ENCODE measurements around the gene PODXL. TPM values are rescaled to one million over a fixed set of nuclear protein-coding genes. Genes with fewer than 3 reads are reported as not detected.

Gene PODXL
- total RNA-seq, 1 donor from 2014 or later = 18.8 TPM

DNA sequence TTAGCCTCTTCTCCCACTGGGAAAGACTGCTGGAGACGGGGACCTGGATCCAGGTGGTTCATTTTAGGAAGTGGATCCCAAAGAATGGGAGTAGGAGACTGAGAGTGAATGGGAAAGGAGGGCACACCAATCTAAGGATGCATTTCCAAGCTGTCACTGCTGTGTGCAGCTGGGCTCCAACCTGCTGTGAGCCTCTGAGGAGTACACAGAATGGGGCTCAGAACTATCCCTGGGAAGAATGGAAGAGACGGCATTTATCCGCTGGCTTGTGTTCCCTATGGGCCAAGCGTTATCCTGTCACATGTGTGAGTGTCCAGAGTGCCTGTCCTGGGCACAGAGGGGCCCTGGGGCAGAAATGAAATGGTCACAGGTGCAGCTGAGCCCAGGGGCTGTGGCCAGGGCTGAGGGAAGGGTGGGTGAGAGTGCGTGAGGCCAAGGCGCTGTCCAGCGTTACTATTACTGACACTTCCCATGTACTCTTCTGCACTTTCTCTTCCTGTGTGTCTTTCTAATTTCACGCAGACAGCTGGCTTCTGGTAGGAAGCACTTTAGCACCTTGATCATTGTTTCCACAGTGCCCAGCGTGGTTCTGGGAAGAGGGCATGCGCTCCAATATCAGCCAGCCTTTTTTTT lies 35.4 kb upstream of the PODXL start:
- Histone ChIP-seq H3K27ac (ENCODE audit: low read depth, low read length) (no peak overlapping the region), H3K4me1 (ENCODE audit: control insufficient read depth in 3 of 3, insufficient read depth in 3 of 3, low read length in 3 of 3) (peaks cover 0 to 6% (median 0%) of the 10 kb centered on the region in 3 donors), H3K9me3 (ENCODE audit: control insufficient read depth in 3 of 3, low read length in 3 of 3) (no peaks in the 10 kb centered on the region), H3K36me3 (ENCODE audit: control insufficient read depth in 3 of 3, insufficient read depth in 3 of 3, low read length in 3 of 3) (no peaks in the 10 kb centered on the region), H3K9ac (ENCODE audit: low read depth in 1 of 3, low read length in 3 of 3) (no peak overlapping the region), H3K4me3 (ENCODE audit: low read length in 3 of 3) (no peak overlapping the region), H3K27me3 (ENCODE audit: control insufficient read depth in 3 of 3, insufficient read depth in 3 of 3, low read length in 3 of 3) (no peaks in the 10 kb centered on the region)

DNA sequence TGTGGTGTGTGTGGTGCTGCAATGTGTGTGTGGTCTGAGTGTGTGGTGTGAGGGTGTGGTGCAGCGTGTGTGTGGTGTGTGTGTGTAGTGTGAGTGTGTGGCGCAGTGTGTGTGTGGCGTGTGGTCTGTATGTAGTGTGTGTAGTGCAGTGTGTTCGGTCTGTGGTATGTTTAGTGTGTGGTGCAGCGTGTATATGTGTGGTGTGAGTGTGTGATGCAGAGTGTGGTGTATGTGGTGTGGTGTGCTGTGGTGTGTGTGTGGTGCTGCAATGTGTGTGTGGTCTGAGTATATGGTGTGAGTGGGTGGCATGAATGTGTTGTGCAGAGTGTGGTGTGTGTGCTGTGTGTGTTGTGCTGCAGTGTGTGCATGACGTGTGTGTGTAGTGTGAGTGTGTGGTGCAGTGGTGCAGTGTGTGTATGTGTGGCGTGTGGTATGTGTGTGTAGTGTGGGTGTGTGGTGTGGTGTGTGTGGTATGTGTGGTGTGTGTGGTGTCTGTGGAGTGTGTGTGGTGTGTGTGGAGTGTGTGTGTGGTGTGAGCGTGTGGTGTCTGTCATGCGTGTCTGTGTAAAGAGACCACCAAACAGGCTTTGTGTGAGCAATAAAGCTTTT lies 31.0 kb upstream of the PODXL start:
- H3K27ac ChIP-seq (ENCODE audit: low read depth, low read length) = no peak overlapping the region
- no peak overlapping the region for H3K4me3 ChIP-seq (ENCODE audit: low read length in 3 of 3)
- H3K4me1 ChIP-seq (ENCODE audit: control insufficient read depth in 3 of 3, insufficient read depth in 3 of 3, low read length in 3 of 3) = peaks cover 0 to 23% (median 2%) of the 10 kb centered on the region in 3 donors
- no peak overlapping the region for H3K9ac ChIP-seq (ENCODE audit: low read depth in 1 of 3, low read length in 3 of 3)
- H3K27me3 ChIP-seq (ENCODE audit: control insufficient read depth in 3 of 3, insufficient read depth in 3 of 3, low read length in 3 of 3) = no peaks in the 10 kb centered on the region
- H3K36me3 ChIP-seq (ENCODE audit: control insufficient read depth in 3 of 3, insufficient read depth in 3 of 3, low read length in 3 of 3) = no peaks in the 10 kb centered on the region
- H3K9me3 ChIP-seq (ENCODE audit: control insufficient read depth in 3 of 3, low read length in 3 of 3) = no peaks in the 10 kb centered on the region

DNA sequence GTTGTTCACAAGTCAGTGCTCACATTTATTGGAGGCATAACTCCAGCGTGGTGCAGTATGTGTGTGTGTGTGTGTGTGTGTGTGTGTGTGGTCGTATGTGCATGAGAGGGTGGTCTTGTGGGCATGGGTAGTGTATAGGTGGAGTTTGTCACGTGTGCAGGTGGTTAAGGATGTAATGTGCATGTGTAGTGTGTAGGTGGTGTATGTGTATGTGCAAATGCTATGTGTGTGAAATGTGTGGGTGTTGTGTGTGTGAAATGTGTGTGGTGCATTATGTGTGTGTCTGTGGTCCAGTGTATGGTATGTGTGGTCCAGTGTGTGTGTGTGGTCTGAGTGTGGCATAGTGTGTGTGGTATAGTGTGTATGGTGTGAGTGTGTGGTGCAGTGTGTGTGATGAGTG lies 30.3 kb upstream of the PODXL start:
- Histone ChIP-seq H3K4me1 (ENCODE audit: control insufficient read depth in 3 of 3, insufficient read depth in 3 of 3, low read length in 3 of 3) (peaks cover 4 to 29% (median 7%) of the 10 kb centered on the region in 3 donors), H3K9me3 (ENCODE audit: control insufficient read depth in 3 of 3, low read length in 3 of 3) (no peaks in the 10 kb centered on the region), H3K27ac (ENCODE audit: low read depth, low read length) (no peak overlapping the region), H3K27me3 (ENCODE audit: control insufficient read depth in 3 of 3, insufficient read depth in 3 of 3, low read length in 3 of 3) (no peaks in the 10 kb centered on the region), H3K9ac (ENCODE audit: low read depth in 1 of 3, low read length in 3 of 3) (no peak overlapping the region), H3K4me3 (ENCODE audit: low read length in 3 of 3) (no peak overlapping the region), H3K36me3 (ENCODE audit: control insufficient read depth in 3 of 3, insufficient read depth in 3 of 3, low read length in 3 of 3) (no peaks in the 10 kb centered on the region)

DNA sequence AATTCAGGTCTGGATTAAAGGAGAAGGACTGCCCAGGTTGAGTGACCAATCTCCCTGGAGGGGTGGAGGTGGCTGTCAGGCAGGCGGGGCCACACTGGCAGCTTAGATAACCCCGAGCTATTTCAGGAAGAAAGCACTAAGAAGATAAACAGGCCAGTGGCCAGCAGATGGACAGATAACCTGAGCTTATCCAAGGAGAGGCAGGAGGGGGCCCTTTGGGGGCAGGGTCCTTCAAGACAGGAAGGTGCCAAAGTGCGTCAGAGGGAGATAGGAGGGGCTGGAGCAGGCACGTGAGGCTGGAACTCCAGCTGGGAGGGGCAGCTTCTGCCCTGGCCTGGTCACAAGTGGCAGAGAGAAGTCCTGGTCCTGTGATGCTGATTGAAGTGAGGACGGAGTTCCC lies 29.8 kb upstream of the PODXL start:
- no peaks in the 10 kb centered on the region for H3K9me3 ChIP-seq (ENCODE audit: control insufficient read depth in 3 of 3, low read length in 3 of 3)
- no peak overlapping the region for H3K4me3 ChIP-seq (ENCODE audit: low read length in 3 of 3)
- no peaks in the 10 kb centered on the region for H3K27me3 ChIP-seq (ENCODE audit: control insufficient read depth in 3 of 3, insufficient read depth in 3 of 3, low read length in 3 of 3)
- H3K27ac ChIP-seq (ENCODE audit: low read depth, low read length) = no peak overlapping the region
- H3K36me3 ChIP-seq (ENCODE audit: control insufficient read depth in 3 of 3, insufficient read depth in 3 of 3, low read length in 3 of 3) = no peaks in the 10 kb centered on the region
- H3K9ac ChIP-seq (ENCODE audit: low read depth in 1 of 3, low read length in 3 of 3) = peak overlapping the region in 1 of 3 donors; percentile 25
- peaks cover 7 to 34% (median 10%) of the 10 kb centered on the region in 3 donors for H3K4me1 ChIP-seq (ENCODE audit: control insufficient read depth in 3 of 3, insufficient read depth in 3 of 3, low read length in 3 of 3)

DNA sequence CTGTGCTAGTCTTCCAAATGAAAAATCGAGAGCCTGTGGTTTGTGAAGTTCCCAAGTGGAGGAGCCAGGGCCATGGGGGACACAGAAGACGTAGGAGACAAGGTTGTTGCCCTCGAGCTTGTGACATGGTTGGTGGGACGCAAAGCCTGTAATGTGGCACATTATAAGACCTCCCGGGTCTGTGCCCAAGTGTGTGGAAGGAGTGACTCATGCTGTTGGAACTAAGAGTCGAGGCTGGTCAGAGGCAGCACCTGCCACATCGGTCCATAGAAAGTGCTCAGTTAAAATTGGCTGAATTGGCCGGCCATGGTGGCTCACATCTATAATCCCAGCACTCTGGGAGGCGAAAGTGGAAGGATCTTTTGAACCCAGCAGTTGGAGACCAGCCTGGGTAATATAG lies 27.0 kb upstream of the PODXL start:
- Histone ChIP-seq H3K4me3 (ENCODE audit: low read length in 3 of 3) (no peak overlapping the region), H3K9ac (ENCODE audit: low read depth in 1 of 3, low read length in 3 of 3) (no peak overlapping the region), H3K36me3 (ENCODE audit: control insufficient read depth in 3 of 3, insufficient read depth in 3 of 3, low read length in 3 of 3) (no peaks in the 10 kb centered on the region), H3K4me1 (ENCODE audit: control insufficient read depth in 3 of 3, insufficient read depth in 3 of 3, low read length in 3 of 3) (peaks cover 14 to 42% (median 16%) of the 10 kb centered on the region in 3 donors), H3K27ac (ENCODE audit: low read depth, low read length) (no peak overlapping the region), H3K9me3 (ENCODE audit: control insufficient read depth in 3 of 3, low read length in 3 of 3) (no peaks in the 10 kb centered on the region), H3K27me3 (ENCODE audit: control insufficient read depth in 3 of 3, insufficient read depth in 3 of 3, low read length in 3 of 3) (no peaks in the 10 kb centered on the region)

DNA sequence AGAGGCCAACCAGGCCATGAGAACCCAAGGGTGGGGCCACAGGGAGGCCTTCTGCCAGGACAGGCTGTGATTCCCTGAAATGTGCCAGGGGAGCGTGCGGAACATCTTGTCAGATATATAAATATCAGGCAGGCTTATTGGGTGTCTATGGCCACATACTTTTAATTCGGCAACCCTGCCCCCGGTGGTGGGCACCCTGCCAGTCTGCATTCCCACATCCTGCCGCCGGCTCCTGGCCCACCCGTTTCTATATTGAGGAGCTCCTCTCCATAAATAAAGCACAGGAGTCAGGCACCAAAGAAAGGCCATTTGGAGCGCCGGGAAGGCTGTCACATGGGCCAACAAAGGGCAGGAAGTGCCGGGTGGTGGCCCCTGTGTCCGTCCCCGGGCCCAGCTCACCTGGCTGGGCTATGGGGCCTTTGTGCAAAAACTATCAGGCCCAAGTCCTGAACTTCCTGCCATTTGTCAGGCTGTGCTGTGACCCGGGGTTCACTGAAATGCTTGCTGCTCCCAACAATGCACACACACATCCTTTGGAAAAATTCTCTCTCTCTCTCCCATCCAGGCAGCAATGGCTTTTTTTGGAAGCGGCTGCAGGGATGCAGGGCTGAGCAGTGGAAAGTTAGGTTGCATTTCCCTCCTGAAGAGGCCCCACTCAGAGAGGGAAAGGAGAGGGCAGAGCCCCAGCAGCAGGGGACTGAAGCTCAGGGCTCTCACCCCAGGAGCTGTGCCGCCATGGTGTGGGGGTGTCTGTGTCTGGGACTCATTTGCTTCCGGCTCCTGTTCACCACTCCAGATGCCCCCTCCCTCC lies 25.0 kb upstream of the PODXL start:
- Histone ChIP-seq H3K27me3 (ENCODE audit: control insufficient read depth in 3 of 3, insufficient read depth in 3 of 3, low read length in 3 of 3) (no peaks in the 10 kb centered on the region), H3K9me3 (ENCODE audit: control insufficient read depth in 3 of 3, low read length in 3 of 3) (no peaks in the 10 kb centered on the region), H3K4me3 (ENCODE audit: low read length in 3 of 3) (peak overlapping the region in 2 of 3 donors; percentile 22 to 23), H3K27ac (ENCODE audit: low read depth, low read length) (peak overlapping the region; percentile 76), H3K36me3 (ENCODE audit: control insufficient read depth in 3 of 3, insufficient read depth in 3 of 3, low read length in 3 of 3) (no peaks in the 10 kb centered on the region), H3K9ac (ENCODE audit: low read depth in 1 of 3, low read length in 3 of 3) (peak overlapping the region; percentile 51 to 70 (median 55)), H3K4me1 (ENCODE audit: control insufficient read depth in 3 of 3, insufficient read depth in 3 of 3, low read length in 3 of 3) (peaks cover 14 to 33% (median 16%) of the 10 kb centered on the region in 3 donors)

DNA sequence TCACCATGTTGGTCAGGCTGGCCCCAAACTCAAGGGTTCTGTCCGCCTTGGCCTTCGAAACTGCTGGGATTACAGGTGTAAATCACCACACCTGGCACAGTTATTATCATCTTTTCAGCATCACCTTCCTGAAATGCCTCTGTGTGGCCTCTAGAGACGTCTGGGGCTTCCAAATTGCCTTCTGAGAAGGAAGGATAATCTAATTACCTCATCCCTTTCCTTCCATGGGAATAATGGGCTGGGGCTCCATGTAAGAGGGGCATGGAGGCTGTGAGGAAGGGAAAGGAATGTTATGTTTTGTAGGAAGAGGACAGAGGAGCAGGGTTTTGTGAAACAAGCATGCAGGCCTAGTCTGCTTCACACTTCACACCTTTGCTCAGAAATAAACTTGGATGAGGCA lies 22.2 kb upstream of the PODXL start:
- Histone ChIP-seq H3K9ac (ENCODE audit: low read depth in 1 of 3, low read length in 3 of 3) (no peak overlapping the region), H3K9me3 (ENCODE audit: control insufficient read depth in 3 of 3, low read length in 3 of 3) (no peaks in the 10 kb centered on the region), H3K27ac (ENCODE audit: low read depth, low read length) (no peak overlapping the region), H3K36me3 (ENCODE audit: control insufficient read depth in 3 of 3, insufficient read depth in 3 of 3, low read length in 3 of 3) (no peaks in the 10 kb centered on the region), H3K27me3 (ENCODE audit: control insufficient read depth in 3 of 3, insufficient read depth in 3 of 3, low read length in 3 of 3) (no peaks in the 10 kb centered on the region), H3K4me3 (ENCODE audit: low read length in 3 of 3) (no peak overlapping the region), H3K4me1 (ENCODE audit: control insufficient read depth in 3 of 3, insufficient read depth in 3 of 3, low read length in 3 of 3) (peaks cover 14 to 23% (median 16%) of the 10 kb centered on the region in 3 donors)

DNA sequence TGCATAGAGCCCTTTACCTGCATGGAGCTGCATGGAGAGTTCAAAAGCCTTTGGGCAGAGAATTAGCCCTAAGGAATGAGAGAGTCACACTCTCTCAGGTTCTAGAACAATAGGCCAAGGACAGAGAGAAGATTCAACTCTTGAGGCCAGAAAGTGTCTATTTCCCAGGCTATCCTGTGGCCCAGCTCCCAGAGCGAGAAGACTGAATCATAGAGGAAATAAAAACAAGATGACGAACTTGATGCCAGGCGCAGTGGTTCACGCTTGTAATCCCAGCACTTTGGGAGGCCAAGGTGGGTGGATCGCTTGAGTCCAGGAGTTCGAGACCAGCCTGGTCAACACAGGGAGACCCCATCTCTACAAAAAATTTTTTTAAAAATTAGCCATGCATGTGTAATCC lies 18.3 kb upstream of the PODXL start:
- Histone ChIP-seq H3K36me3 (ENCODE audit: control insufficient read depth in 3 of 3, insufficient read depth in 3 of 3, low read length in 3 of 3) (no peaks in the 10 kb centered on the region), H3K4me1 (ENCODE audit: control insufficient read depth in 3 of 3, insufficient read depth in 3 of 3, low read length in 3 of 3) (no peaks in the 10 kb centered on the region), H3K9ac (ENCODE audit: low read depth in 1 of 3, low read length in 3 of 3) (no peak overlapping the region), H3K27me3 (ENCODE audit: control insufficient read depth in 3 of 3, insufficient read depth in 3 of 3, low read length in 3 of 3) (no peaks in the 10 kb centered on the region), H3K27ac (ENCODE audit: low read depth, low read length) (no peak overlapping the region), H3K4me3 (ENCODE audit: low read length in 3 of 3) (no peak overlapping the region), H3K9me3 (ENCODE audit: control insufficient read depth in 3 of 3, low read length in 3 of 3) (no peaks in the 10 kb centered on the region)

DNA sequence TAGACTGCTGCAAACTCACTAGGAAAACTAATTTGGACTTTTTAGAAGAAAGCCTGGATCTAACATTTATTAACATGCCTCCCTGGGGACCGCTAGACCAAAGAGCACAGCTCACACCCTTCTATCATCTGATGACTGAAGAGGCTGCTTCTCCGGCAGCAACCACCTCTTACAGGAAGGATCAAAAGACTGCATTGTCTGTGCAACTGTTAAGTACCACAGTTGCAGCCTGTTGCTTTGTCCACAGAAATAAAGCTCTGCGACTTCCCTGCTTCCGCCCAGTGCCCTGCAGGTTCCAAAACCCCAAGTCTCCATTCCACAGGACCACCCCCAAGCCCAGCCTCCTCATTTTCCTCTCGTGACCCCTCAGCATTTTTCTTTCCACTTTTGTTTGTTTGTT lies 14.0 kb upstream of the PODXL start:
- no peaks in the 10 kb centered on the region for H3K27me3 ChIP-seq (ENCODE audit: control insufficient read depth in 3 of 3, insufficient read depth in 3 of 3, low read length in 3 of 3)
- H3K27ac ChIP-seq (ENCODE audit: low read depth, low read length) = no peak overlapping the region
- no peak overlapping the region for H3K4me3 ChIP-seq (ENCODE audit: low read length in 3 of 3)
- no peaks in the 10 kb centered on the region for H3K9me3 ChIP-seq (ENCODE audit: control insufficient read depth in 3 of 3, low read length in 3 of 3)
- H3K4me1 ChIP-seq (ENCODE audit: control insufficient read depth in 3 of 3, insufficient read depth in 3 of 3, low read length in 3 of 3) = peaks cover 0 to 4% (median 0%) of the 10 kb centered on the region in 3 donors
- no peak overlapping the region for H3K9ac ChIP-seq (ENCODE audit: low read depth in 1 of 3, low read length in 3 of 3)
- no peaks in the 10 kb centered on the region for H3K36me3 ChIP-seq (ENCODE audit: control insufficient read depth in 3 of 3, insufficient read depth in 3 of 3, low read length in 3 of 3)

DNA sequence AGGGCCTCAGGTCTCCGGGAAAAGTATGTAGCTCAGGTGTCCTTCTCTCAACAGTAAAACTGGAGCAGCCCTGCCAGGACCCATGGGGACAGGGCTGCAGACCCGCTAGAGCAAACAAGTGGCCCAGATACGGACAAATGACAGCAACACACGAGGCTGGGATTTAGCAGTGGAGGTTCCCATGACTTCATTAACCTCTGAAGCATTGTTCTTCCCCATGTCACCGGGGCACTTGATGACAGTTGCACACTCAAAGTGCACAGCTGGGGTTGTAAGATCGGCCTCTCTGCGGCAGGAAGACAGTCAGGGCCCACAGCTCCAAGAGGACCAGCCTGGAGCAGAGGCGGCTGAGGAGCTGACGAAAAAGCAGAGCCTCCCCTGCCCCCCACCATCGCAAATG lies 12.5 kb upstream of the PODXL start:
- no peaks in the 10 kb centered on the region for H3K36me3 ChIP-seq (ENCODE audit: control insufficient read depth in 3 of 3, insufficient read depth in 3 of 3, low read length in 3 of 3)

More for the DNA sequence above, 12.5 kb upstream of the PODXL start:
- no peaks in the 10 kb centered on the region for H3K9me3 ChIP-seq (ENCODE audit: control insufficient read depth in 3 of 3, low read length in 3 of 3)
- H3K9ac ChIP-seq (ENCODE audit: low read depth in 1 of 3, low read length in 3 of 3) = no peak overlapping the region
- H3K27ac ChIP-seq (ENCODE audit: low read depth, low read length) = no peak overlapping the region
- H3K4me3 ChIP-seq (ENCODE audit: low read length in 3 of 3) = no peak overlapping the region
- no peaks in the 10 kb centered on the region for H3K27me3 ChIP-seq (ENCODE audit: control insufficient read depth in 3 of 3, insufficient read depth in 3 of 3, low read length in 3 of 3)
- H3K4me1 ChIP-seq (ENCODE audit: control insufficient read depth in 3 of 3, insufficient read depth in 3 of 3, low read length in 3 of 3) = peaks cover 0 to 4% (median 0%) of the 10 kb centered on the region in 3 donors

All from skeletal muscle tissue (tissue), 4 donors.